ENCODE results near the gene FGFR4. TPM values are rescaled to one million over a fixed set of nuclear protein-coding genes. Genes with fewer than 3 reads are reported as not detected.

Gene FGFR4
- total RNA-seq, 3 donors from 2014 or later, result 0.48 to 4.5 (median 2.0) TPM

DNA sequence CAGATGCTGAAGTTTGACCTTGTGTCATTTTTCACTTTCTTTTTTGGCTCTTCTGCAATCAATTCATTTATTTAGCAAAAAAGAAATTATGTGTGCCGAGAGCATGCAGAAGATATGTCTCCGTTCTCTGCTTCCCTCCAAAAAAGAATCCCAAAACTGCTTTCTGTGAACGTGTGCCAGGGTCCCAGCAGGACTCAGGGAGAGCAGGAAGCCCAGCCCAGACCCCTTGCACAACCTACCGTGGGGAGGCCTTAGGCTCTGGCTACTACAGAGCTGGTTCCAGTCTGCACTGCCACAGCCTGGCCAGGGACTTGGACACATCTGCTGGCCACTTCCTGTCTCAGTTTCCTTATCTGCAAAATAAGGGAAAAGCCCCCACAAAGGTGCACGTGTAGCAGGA is 2.4 kb downstream of the FGFR4 start:
- Histone ChIP-seq H3K4me1 (peaks cover 5 to 6% of the 10 kb centered on the region in 2 donors), H3K4me3 (no peak overlapping the region), H3K27me3 (no peaks in the 10 kb centered on the region), H3K9me3 (no peaks in the 10 kb centered on the region), H3K27ac (no peak overlapping the region), H3K36me3 (no peaks in the 10 kb centered on the region)
- no peak for DNase-seq (ENCODE audit: low spot score in 2 of 2)
- intact Hi-C loops (cut with DNase I; ENCODE audit: low total_unique reads), result no loop called here
- TF ChIP-seq, protein P1, sequence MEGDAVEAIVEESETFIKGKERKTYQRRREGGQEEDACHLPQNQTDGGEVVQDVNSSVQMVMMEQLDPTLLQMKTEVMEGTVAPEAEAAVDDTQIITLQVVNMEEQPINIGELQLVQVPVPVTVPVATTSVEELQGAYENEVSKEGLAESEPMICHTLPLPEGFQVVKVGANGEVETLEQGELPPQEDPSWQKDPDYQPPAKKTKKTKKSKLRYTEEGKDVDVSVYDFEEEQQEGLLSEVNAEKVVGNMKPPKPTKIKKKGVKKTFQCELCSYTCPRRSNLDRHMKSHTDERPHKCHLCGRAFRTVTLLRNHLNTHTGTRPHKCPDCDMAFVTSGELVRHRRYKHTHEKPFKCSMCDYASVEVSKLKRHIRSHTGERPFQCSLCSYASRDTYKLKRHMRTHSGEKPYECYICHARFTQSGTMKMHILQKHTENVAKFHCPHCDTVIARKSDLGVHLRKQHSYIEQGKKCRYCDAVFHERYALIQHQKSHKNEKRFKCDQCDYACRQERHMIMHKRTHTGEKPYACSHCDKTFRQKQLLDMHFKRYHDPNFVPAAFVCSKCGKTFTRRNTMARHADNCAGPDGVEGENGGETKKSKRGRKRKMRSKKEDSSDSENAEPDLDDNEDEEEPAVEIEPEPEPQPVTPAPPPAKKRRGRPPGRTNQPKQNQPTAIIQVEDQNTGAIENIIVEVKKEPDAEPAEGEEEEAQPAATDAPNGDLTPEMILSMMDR (IDR thresholded peaks at IDR 0.05), result no peak
- no peak for TF ChIP-seq POLR2AphosphoS5 (IDR thresholded peaks at IDR 0.05)
- TF ChIP-seq POLR2A (IDR thresholded peaks at IDR 0.05), result no peak

DNA sequence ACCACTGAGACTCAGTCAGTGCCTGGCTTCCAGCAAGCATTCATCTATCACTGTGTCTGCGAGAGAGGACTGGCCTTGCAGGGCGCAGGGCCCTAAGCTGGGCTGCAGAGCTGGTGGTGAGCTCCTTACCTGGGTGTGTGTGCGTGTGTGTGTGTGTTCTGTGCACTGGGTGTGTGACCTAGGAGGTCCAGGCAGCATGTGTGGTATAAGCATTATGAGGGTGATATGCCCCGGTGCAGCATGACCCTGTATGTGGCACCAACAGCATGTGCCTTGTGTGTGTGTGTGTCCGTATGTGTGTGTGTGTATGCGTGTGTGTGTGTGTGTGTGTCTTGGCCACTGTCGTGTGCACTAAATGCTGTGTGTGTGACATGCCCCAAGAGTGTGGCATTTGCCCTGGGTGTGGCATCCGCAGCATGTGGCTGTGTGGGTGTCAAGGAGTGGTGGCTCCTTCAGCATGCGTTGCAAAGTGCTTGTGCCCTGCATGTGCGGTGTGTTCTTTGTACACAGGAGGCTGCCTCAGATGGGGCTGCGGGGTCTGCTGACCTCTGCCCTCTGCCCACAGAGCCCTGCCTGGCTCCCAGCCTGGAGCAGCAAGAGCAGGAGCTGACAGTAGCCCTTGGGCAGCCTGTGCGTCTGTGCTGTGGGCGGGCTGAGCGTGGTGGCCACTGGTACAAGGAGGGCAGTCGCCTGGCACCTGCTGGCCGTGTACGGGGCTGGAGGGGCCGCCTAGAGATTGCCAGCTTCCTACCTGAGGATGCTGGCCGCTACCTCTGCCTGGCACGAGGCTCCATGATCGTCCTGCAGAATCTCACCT is 3.3 kb downstream of the FGFR4 start:
- Histone ChIP-seq H3K4me1 (peaks cover 5 to 6% of the 10 kb centered on the region in 2 donors), H3K9me3 (no peaks in the 10 kb centered on the region), H3K27ac (no peak overlapping the region), H3K36me3 (no peaks in the 10 kb centered on the region), H3K4me3 (no peak overlapping the region), H3K27me3 (no peaks in the 10 kb centered on the region)
- intact Hi-C loops (cut with DNase I; ENCODE audit: low total_unique reads), result loop anchor here (5.0 kb wide), 1 partner anchor 1537 kb away; the partner anchor contains the start of gene CLK4
- TF ChIP-seq, protein P1 (IDR thresholded peaks at IDR 0.05), result no peak
- no peak for TF ChIP-seq POLR2AphosphoS5 (IDR thresholded peaks at IDR 0.05)
- TF ChIP-seq POLR2A (IDR thresholded peaks at IDR 0.05), result no peak
- DNase-seq (ENCODE audit: low spot score in 2 of 2), result no peak

DNA sequence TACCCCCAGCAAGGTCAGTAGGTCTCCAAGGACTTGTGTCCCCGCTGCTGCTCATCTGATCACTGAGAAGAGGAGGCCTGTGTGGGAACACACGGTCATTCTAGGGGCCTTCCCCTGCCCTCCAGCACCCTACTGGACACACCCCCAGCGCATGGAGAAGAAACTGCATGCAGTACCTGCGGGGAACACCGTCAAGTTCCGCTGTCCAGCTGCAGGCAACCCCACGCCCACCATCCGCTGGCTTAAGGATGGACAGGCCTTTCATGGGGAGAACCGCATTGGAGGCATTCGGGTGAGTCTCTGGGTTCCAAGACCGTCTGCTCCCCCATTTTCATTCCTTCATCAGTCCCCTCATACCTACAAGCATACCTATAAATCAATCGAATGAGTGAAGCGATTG is 4.1 kb downstream of the FGFR4 start:
- H3K9me3 ChIP-seq, result no peaks in the 10 kb centered on the region
- peaks cover 5 to 6% of the 10 kb centered on the region in 2 donors for H3K4me1 ChIP-seq
- intact Hi-C loops (cut with DNase I; ENCODE audit: low total_unique reads), result loop anchor here (5.0 kb wide), 1 partner anchor 1536 kb away; the partner anchor contains the start of gene CLK4
- no peak overlapping the region for H3K27ac ChIP-seq
- DNase-seq (ENCODE audit: low spot score in 2 of 2), result no peak
- no peak overlapping the region for H3K4me3 ChIP-seq
- no peaks in the 10 kb centered on the region for H3K36me3 ChIP-seq
- H3K27me3 ChIP-seq, result no peaks in the 10 kb centered on the region
- TF ChIP-seq POLR2A (IDR thresholded peaks at IDR 0.05), result no peak
- TF ChIP-seq, protein P1 (IDR thresholded peaks at IDR 0.05), result no peak
- no peak for TF ChIP-seq POLR2AphosphoS5 (IDR thresholded peaks at IDR 0.05)

DNA sequence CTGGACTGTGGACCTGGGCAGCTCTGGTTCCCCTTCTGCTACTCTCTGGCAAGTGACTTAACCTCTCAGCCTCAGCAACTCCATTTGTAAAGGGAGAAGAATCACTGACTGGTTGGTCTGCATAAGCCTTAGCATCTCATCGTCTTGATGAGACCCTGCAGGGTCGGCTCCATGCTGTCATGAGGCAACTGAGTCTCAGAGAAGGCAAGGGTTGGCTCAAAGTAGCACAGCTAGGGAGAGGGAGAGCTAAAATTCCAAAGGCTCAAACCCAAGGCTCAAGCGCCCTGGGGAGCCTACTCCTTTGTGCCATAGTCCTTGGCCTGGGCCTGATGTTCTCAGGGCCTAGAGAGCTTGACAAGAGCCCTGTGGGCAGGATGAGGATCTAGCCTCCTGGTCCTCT is 4.5 kb downstream of the FGFR4 start:
- no peak overlapping the region for H3K27ac ChIP-seq
- no peak for DNase-seq (ENCODE audit: low spot score in 2 of 2)
- no peaks in the 10 kb centered on the region for H3K36me3 ChIP-seq
- peaks cover 5 to 6% of the 10 kb centered on the region in 2 donors for H3K4me1 ChIP-seq
- H3K4me3 ChIP-seq, result no peak overlapping the region
- no peak for TF ChIP-seq POLR2AphosphoS5 (IDR thresholded peaks at IDR 0.05)
- TF ChIP-seq, protein P1 (IDR thresholded peaks at IDR 0.05), result no peak
- no peak for TF ChIP-seq POLR2A (IDR thresholded peaks at IDR 0.05)
- H3K9me3 ChIP-seq, result no peaks in the 10 kb centered on the region
- intact Hi-C loops (cut with DNase I; ENCODE audit: low total_unique reads), result loop anchor here (5.0 kb wide), 1 partner anchor 1536 kb away; the partner anchor contains the start of gene CLK4
- H3K27me3 ChIP-seq, result no peaks in the 10 kb centered on the region
